Right atrium auricular region (tissue), 2 donors: Measurements from ENCODE around the gene SRRM1. TPM values are rescaled to one million over a fixed set of nuclear protein-coding genes. Genes with fewer than 3 reads are reported as not detected.

ENCODE experiments used
- DNase-seq: peaks from one replicate; pipeline ENCODE4 v3.0.0-alpha.2; 2019; ENCODE audit warnings: low spot score
- H3K27ac ChIP-seq, 2 donors: fragments of 200-600 bp; sonication (generic); 1 replicate in 1 of 2; 2 replicates in 1 of 2; pipeline ENCODE4 v1.5.1; 2016 to 2019
- H3K27me3 ChIP-seq, 2 donors: fragments of 200-600 bp; sonication (generic); one replicate each; pipeline versions ENCODE4 v1.5.1 to v1.6.0; 2017 to 2019
- H3K36me3 ChIP-seq: fragments of 200-600 bp; sonication (generic); one replicate; pipeline ENCODE4 v1.5.1; 2016
- H3K4me1 ChIP-seq, 2 donors: fragments of 200-600 bp; sonication (generic); one replicate each; pipeline versions ENCODE4 v1.5.1 to v1.6.0; 2017 to 2019
- H3K4me3 ChIP-seq, 2 donors: fragments of 200-600 bp; sonication (generic); 1 replicate in 1 of 2; 2 replicates in 1 of 2; pipeline ENCODE4 v1.5.1; 2017 to 2019; ENCODE audit warnings: mild to moderate bottlenecking in 1 of 2, moderate library complexity in 1 of 2
- H3K9me3 ChIP-seq, 2 donors: fragments of 200-600 bp; sonication (generic); one replicate each; pipeline ENCODE4 v1.5.1; 2019
- total RNA-seq, 2 donors: library from RNA; depleted of rRNA; stranded (reverse); fragments of >200 nt; gene quantifications; one replicate each; pipeline ENCODE4 v1.1.0, GENCODE V29; 2016
- TF ChIP-seq, protein P1 (sequence below), 2 donors: fragments of 200-600 bp; sonication (generic); IDR thresholded peaks; one replicate each; pipeline ENCODE4 v1.5.1; 2019; ENCODE audit warnings: antibody characterized with exemption in 2 of 2

Gene SRRM1
- total RNA-seq, 2 donors from 2014 or later, result 49.5 to 50.5 TPM

DNA sequence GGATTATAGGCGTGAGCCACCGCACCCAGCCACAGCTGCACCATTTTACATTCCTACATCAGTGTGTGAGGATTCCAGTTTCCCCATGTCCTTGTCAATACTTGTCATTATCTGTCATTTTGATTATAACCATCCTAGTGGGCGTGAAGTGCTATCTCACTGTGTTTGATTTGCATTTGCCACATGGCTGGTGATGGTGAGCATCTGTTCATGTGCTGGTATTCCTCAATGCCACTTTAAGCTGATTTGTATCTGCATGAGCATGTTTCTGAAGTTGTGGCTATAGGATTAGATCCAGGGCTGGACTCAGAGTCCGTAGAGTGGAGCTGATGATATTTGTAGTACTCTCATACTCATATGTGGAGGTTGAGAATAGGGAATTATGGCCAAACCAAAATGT, 36.6 kb downstream of the SRRM1 start:
- Histone ChIP-seq H3K36me3 (peaks cover 3% of the 10 kb centered on the region), H3K9me3 (no peaks in the 10 kb centered on the region), H3K27me3 (no peaks in the 10 kb centered on the region), H3K27ac (no peak overlapping the region), H3K4me3 (no peak overlapping the region), H3K4me1 (peaks cover 0 to 13% of the 10 kb centered on the region in 2 donors)
- DNase-seq, result no peak
- TF ChIP-seq, protein P1, sequence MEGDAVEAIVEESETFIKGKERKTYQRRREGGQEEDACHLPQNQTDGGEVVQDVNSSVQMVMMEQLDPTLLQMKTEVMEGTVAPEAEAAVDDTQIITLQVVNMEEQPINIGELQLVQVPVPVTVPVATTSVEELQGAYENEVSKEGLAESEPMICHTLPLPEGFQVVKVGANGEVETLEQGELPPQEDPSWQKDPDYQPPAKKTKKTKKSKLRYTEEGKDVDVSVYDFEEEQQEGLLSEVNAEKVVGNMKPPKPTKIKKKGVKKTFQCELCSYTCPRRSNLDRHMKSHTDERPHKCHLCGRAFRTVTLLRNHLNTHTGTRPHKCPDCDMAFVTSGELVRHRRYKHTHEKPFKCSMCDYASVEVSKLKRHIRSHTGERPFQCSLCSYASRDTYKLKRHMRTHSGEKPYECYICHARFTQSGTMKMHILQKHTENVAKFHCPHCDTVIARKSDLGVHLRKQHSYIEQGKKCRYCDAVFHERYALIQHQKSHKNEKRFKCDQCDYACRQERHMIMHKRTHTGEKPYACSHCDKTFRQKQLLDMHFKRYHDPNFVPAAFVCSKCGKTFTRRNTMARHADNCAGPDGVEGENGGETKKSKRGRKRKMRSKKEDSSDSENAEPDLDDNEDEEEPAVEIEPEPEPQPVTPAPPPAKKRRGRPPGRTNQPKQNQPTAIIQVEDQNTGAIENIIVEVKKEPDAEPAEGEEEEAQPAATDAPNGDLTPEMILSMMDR (IDR thresholded peaks at IDR 0.05), result no peak

DNA sequence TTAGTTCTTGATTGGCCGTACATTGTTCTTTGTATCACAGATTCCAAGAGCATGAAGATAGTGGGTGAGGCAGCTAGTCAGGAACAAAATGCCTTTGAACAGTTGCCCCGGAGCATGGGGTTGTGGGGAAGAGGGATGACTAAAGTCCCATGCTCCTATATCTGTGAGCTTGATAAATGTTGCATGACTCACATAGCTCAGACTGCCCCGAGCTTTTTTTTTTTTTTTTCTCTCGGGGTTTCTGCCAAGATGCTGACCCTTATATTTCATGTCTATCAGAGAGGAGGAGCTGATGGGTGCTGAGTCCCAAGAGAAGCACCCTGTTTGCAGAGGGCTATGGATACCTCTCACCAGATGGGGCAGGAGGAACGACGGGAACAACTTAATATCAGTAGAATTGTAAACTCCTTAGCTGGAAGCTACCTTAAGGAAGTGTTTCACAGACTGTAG, 40.6 kb downstream of the SRRM1 start:
- H3K27ac ChIP-seq, result peak overlapping the region; percentile 62 to 73
- peaks cover 0 to 17% of the 10 kb centered on the region in 2 donors for H3K4me1 ChIP-seq
- no peaks in the 10 kb centered on the region for H3K9me3 ChIP-seq
- no peak overlapping the region for H3K4me3 ChIP-seq
- no peaks in the 10 kb centered on the region for H3K36me3 ChIP-seq
- H3K27me3 ChIP-seq, result no peaks in the 10 kb centered on the region
- TF ChIP-seq, protein P1 (IDR thresholded peaks at IDR 0.05), result no peak
- no peak for DNase-seq

GRCh38 chr1:24688033-24688432, 44.9 kb downstream of the SRRM1 start:
- H3K36me3 ChIP-seq, result no peaks in the 10 kb centered on the region
- DNase-seq, result no peak
- peaks cover 0 to 28% of the 10 kb centered on the region in 2 donors for H3K4me1 ChIP-seq
- H3K9me3 ChIP-seq, result no peaks in the 10 kb centered on the region
- no peaks in the 10 kb centered on the region for H3K27me3 ChIP-seq
- TF ChIP-seq, protein P1 (IDR thresholded peaks at IDR 0.05), result no peak
- H3K27ac ChIP-seq, result peak overlapping the region in 1 of 2 donors; percentile 8
- H3K4me3 ChIP-seq, result no peak overlapping the region

DNA sequence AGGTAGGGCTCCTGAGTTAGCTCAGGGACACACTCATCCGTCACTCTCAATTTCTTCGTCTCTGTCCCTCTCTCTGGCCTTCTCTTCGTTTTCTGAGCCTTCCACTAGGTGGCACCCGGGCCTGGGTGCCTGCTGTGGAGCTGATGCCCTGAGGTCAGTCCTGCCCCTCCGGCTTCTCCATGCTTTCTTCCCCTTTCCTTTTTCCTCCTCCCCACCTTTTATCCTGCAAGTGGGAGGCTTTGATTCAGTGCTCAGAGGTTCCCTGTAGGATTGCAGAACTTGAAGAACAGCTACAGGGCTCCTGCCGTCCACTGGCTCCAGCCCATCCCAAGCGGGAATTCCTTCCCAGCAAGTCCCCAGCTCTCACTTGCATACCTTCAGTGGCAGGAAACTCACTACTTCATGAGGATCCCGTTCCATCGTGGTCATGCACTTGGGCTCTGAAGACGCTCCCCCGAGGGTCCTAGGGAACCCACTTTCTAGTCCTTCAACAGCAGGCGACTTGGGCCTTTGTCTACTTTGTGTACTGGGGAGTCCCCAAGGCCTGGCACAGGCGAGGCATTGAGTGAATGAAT, 45.6 kb downstream of the SRRM1 start:
- Histone ChIP-seq H3K4me1 (peaks cover 0 to 27% of the 10 kb centered on the region in 2 donors), H3K27ac (peak overlapping the region in 1 of 2 donors; percentile 8), H3K4me3 (no peak overlapping the region), H3K36me3 (no peaks in the 10 kb centered on the region), H3K27me3 (no peaks in the 10 kb centered on the region), H3K9me3 (no peaks in the 10 kb centered on the region)
- peak; percentile 86 for DNase-seq
- TF ChIP-seq, protein P1 (IDR thresholded peaks at IDR 0.05), result peak; percentile 72 to 88

DNA sequence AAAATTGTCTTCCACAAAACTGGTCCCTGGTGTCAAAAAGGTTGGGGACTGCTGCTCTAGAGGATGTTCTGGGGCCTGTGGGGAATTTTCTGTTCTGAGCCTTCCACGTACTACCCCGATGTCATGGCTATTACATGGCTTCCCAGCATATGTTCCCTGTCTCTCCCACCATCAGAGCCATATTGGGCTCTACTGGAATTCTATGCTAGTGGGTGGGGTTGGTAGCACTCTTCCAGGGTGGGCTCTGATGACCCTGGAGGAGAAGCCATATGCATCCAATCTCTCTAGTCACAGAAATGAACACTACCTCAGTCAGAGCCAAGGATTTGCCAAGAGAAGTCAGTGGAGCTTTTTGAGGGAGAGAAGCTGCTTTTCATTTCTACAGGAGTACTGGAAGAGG, 47.9 kb downstream of the SRRM1 start:
- Histone ChIP-seq H3K4me1 (peaks cover 0 to 47% of the 10 kb centered on the region in 2 donors), H3K27me3 (no peaks in the 10 kb centered on the region), H3K4me3 (no peak overlapping the region), H3K9me3 (no peaks in the 10 kb centered on the region), H3K36me3 (no peaks in the 10 kb centered on the region), H3K27ac (no peak overlapping the region)
- TF ChIP-seq, protein P1 (IDR thresholded peaks at IDR 0.05), result no peak
- no peak for DNase-seq
